C4-2B (cell line): ENCODE measurements around the gene CDKAL1.

Experiments used
- CTCF ChIP-seq: fragments of 450-650 bp; conservative IDR thresholded peaks from 2 replicates; pipeline ENCODE4 v1.5.1; 2017; ENCODE audit warnings: mild to moderate bottlenecking
- ZFX ChIP-seq: fragments of 450-650 bp; IDR thresholded peaks from 2 replicates; pipeline ENCODE4 v1.6.1; 2017

- no peak for TF ChIP-seq CTCF
- no peak for TF ChIP-seq ZFX
These were observed 637.5 kb downstream of the CDKAL1 start for GRCh38 chr6:21171801-21172200.
